LNCAP (cell line): ENCODE data around the gene PRKCZ.

Experiments used
- TF ChIP-seq, protein P1 (sequence below): fragments of 450-650 bp; IDR thresholded peaks from 2 replicates; pipeline ENCODE4 v1.5.1; 2017; ENCODE audit warnings: mild to moderate bottlenecking

PRKCZ gene

GRCh38 chr1:2014181-2014580 lies 36.0 kb upstream of the PRKCZ start:
- TF ChIP-seq, protein P1, sequence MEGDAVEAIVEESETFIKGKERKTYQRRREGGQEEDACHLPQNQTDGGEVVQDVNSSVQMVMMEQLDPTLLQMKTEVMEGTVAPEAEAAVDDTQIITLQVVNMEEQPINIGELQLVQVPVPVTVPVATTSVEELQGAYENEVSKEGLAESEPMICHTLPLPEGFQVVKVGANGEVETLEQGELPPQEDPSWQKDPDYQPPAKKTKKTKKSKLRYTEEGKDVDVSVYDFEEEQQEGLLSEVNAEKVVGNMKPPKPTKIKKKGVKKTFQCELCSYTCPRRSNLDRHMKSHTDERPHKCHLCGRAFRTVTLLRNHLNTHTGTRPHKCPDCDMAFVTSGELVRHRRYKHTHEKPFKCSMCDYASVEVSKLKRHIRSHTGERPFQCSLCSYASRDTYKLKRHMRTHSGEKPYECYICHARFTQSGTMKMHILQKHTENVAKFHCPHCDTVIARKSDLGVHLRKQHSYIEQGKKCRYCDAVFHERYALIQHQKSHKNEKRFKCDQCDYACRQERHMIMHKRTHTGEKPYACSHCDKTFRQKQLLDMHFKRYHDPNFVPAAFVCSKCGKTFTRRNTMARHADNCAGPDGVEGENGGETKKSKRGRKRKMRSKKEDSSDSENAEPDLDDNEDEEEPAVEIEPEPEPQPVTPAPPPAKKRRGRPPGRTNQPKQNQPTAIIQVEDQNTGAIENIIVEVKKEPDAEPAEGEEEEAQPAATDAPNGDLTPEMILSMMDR = no peak

GRCh38 chr1:2014741-2015735 lies 35.2 kb upstream of the PRKCZ start:
- TF ChIP-seq, protein P1 = no peak

DNA sequence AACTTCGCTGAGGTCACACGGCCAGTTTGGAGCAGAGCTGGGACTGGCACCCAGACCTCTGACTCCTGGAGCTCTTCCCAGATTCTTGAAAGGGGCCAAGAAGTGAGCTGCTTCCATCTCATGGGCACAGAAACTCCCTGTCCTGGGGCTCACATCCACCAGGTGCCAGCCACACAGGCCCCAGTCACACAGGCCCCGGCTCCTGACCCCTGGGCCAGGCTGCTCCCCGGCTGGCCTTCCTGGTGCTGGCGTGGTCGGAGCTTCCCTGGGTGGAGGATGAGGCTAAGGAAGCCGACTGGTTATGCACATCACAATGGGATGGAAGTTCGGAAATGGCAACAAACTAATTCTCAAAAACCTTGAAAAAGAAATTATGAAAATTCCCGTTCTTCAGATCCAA lies 34.1 kb upstream of the PRKCZ start:
- TF ChIP-seq, protein P1 = no peak

DNA sequence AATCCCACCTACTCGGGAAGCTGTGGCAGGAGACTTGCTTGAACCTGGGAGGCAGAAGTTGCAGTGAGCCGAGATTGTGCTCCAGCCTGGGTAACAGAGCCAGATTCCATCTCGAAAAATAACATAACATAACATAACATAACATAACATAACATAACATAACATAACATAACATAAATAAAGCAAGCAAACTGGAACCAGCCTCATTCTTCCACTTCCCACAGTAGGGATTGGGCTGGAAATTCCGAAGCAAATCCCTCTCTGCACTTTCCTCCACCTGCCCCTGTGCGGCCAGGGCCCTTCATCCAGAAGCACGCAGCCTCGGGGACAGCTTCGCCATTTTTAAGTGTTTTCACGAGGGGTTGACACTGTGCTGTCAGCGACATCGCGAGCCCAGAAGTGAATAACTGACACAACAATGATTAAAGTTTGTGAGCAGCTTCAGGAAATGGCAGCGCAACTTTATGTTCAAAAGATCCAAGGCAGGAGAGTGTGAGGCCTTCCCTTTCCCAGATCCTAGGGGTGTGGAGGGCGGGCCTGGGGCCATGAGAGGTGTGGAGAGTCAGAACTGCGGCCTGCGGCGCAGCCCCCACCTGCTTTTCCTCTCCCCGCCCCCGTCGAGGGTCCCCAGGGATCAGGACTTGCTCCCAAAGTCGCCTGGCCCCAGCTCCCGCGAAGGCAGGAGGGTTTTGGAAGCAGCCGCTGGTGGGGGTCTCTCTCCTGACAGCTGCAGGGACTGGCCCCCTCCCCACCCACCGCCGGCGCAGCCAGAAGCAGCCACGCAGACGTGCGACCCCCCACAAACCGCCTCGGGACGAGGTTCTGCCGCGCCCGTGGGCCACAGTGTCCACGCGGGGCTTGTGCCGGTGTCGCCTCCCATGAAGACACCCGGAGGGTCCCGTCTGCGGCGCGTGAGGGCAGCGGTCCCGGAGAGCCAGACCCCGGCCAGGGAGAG lies 31.7 kb upstream of the PRKCZ start:
- TF ChIP-seq, protein P1 = no peak

DNA sequence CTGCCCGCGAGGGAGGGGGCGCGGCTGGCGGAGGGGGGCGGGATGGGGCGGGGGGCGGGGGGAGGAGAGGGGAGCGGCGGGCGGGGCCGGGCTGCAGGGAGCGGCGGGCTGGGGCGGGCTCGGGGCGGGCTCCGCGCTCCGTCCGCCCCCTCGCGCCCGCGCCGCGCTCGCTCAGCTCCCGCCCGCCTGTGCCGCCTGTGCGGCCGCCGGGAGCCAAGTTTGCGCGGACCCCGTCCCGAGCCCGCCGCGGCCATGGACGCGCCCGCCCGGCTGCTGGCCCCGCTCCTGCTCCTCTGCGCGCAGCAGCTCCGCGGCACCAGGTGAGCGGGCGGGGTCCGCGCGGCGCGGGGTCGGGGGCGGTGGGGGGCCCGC lies 31.1 kb upstream of the PRKCZ start, which contains the start of gene GABRD:
TSS of gene GABRD (plus strand) at position 174 of the 372 bp plus-strand sequence. CDS start at position 253, 79 bp downstream.
- TF ChIP-seq, protein P1 = no peak

DNA sequence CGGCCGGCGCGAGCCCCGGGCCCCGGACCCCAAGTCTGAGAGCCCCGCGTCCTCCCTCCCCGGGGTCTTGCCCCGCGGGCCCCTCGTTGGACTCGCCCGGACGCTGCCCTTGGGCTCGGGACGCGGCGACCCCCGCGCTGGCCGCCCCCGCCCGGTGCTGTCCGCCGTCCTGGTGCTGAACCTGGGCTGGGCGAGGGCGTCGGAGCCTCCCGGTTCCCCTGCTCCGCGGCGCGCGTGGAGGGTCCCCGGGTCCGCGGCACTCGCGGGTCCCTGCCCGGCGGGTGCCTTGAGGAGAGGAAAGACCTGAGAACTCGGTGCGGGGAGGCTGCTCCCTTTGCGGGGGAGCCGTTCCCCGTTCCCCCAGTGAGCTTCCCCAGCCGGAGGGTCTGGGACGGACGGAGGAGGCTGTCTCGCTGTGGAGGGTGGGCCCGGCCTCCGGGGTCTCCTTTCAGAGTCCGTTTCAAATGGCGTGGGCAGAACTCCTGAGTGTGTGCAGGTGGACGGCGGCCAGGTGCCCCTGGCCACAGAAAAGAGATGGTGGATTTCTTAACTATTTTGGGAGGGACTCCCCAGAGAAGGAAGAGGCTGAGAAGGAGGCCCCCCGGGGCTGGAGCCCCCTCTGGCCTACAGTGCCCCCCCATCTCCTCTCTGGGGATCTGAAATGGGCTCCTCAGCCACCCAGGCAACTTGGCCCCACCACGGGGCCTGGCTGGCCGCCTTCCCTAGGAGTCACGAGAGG lies 30.5 kb upstream of the PRKCZ start:
- TF ChIP-seq, protein P1 = no peak

- TF ChIP-seq, protein P1 = no peak
Observed at GRCh38 chr1:2020310-2020655, 29.9 kb upstream of the PRKCZ start.
